B cell (primary cell): ENCODE data around the gene INPP5J. TPM values are rescaled to one million over a fixed set of nuclear protein-coding genes. Genes with fewer than 3 reads are reported as not detected.
"Not testable (repeated sequence)": the region's sequence is repeated elsewhere in the genome, so short reads cannot be mapped to it uniquely, and the experiment has no call there.

Experiments used
- ATAC-seq: fragments of 200-7000 bp; cut with Tn5 transposase; one replicate; pipeline ENCODE4 v1.10.0; 2021; ENCODE audit warnings: low read depth, mild to moderate bottlenecking, moderate number of reproducible peaks, moderate library complexity
- CTCF ChIA-PET: fragments of 350-600 bp; sonication (Branson Sonifier 250); formaldehyde crosslinking; loops from one replicate; lab custom pipeline; 2021; ENCODE audit warnings: antibody characterized with exemption, inconsistent platforms; lab: Charles Lee
- POLR2A ChIA-PET: fragments of 350-600 bp; sonication (Branson Sonifier 250); formaldehyde crosslinking; loops from one replicate; lab custom pipeline; 2021; ENCODE audit warnings: antibody characterized with exemption; lab: Charles Lee
- DNase-seq: peaks from one replicate; pipeline ENCODE4 v3.0.0; 2013
- H2AFZ ChIP-seq: 2 replicates; pipeline ENCODE4 v1.6.1; 2012; ENCODE audit warnings: mild to moderate bottlenecking, low read depth, low read length; ENCODE audit not compliant: insufficient read depth, poor library complexity, severe bottlenecking
- H3K27ac ChIP-seq, 2 donors: 1 replicate in 1 of 2; 2 replicates in 1 of 2; pipeline ENCODE4 v1.5.1; 2012 to 2013; ENCODE audit warnings: low read length in 2 of 2, mild to moderate bottlenecking in 2 of 2, moderate library complexity in 1 of 2
- H3K27me3 ChIP-seq, 4 experiments: fragments of 200-600 bp in 1 of 4; sonication (generic) in 1 of 4; replicated peaks in 1 of 4; 1 replicate in 2 of 4; 2 replicates in 2 of 4; pipeline versions ENCODE4 v1.6.1 to v1.7.0; 2013 to 2016; ENCODE audit warnings: low read length in 3 of 4, mild to moderate bottlenecking in 2 of 4, mixed read lengths in 1 of 4, moderate library complexity in 1 of 4; ENCODE audit not compliant: insufficient read depth in 4 of 4, control insufficient read depth in 3 of 4; ENCODE audit errors: control extremely low read depth in 1 of 4
- H3K36me3 ChIP-seq, 2 experiments: replicated peaks in 1 of 2; 1 replicate in 1 of 2; 2 replicates in 1 of 2; pipeline versions ENCODE4 v1.6.1 to v1.7.1; 2013; ENCODE audit warnings: low read length in 1 of 2; ENCODE audit not compliant: insufficient read depth in 2 of 2, control insufficient read depth in 1 of 2; ENCODE audit errors: control extremely low read depth in 1 of 2, extremely low read depth in 1 of 2
- H3K4me1 ChIP-seq, 2 donors: fragments of 200-600 bp in 1 of 2; sonication (generic) in 1 of 2; 1 replicate in 1 of 2; 2 replicates in 1 of 2; pipeline versions ENCODE4 v1.5.1 to v1.6.1; 2013 to 2017; ENCODE audit warnings: low read length in 2 of 2; ENCODE audit not compliant: control insufficient read depth in 2 of 2, insufficient read depth in 2 of 2
- H3K4me2 ChIP-seq: replicated peaks from 2 replicates; pipeline ENCODE3; 2012; ENCODE audit warnings: mild to moderate bottlenecking, low read depth, low read length; ENCODE audit not compliant: poor library complexity, severe bottlenecking
- H3K4me3 ChIP-seq, 5 experiments: fragments of 200-600 bp in 1 of 5; sonication (generic) in 1 of 5; 1 replicate in 3 of 5; 2 replicates in 2 of 5; pipeline versions ENCODE4 v1.5.1 to v1.7.0; 2011 to 2016; ENCODE audit warnings: low read length in 4 of 5, mild to moderate bottlenecking in 4 of 5, low read depth in 2 of 5, control low read depth in 1 of 5, moderate library complexity in 1 of 5; ENCODE audit not compliant: insufficient read depth in 1 of 5; ENCODE audit errors: control extremely low read depth in 1 of 5, extremely low read depth in 1 of 5
- H3K79me2 ChIP-seq: fragments of 200-600 bp; sonication (generic); one replicate; pipeline ENCODE4 v1.6.0; 2016; ENCODE audit warnings: low read length; ENCODE audit not compliant: control insufficient read depth, insufficient read depth
- H3K9ac ChIP-seq: fragments of 200-600 bp; sonication (generic); 2 replicates; pipeline ENCODE4 v1.6.1; 2017; ENCODE audit warnings: mild to moderate bottlenecking, low read length, moderate library complexity
- H3K9me3 ChIP-seq, 3 donors: one replicate each; pipeline versions ENCODE4 v1.6.1 to v1.7.1; 2013; ENCODE audit warnings: low read length in 2 of 3; ENCODE audit not compliant: control insufficient read depth in 2 of 3, insufficient read depth in 1 of 3; ENCODE audit errors: control extremely low read depth in 1 of 3
- H4K20me1 ChIP-seq: 2 replicates; pipeline ENCODE4 v1.6.0; 2012; ENCODE audit warnings: mild to moderate bottlenecking, low read length; ENCODE audit not compliant: insufficient read depth, control insufficient read depth, poor library complexity, severe bottlenecking
- H3K27ac Mint-ChIP-seq: one replicate; pipeline ENCODE4 v1.8.0; 2021; ENCODE audit warnings: mixed read lengths
- H3K27me3 Mint-ChIP-seq: one replicate; pipeline ENCODE4 v1.8.0; 2021; ENCODE audit warnings: mixed read lengths
- H3K4me1 Mint-ChIP-seq: one replicate; pipeline ENCODE4 v1.8.0; 2021; ENCODE audit warnings: mixed read lengths
- H3K4me3 Mint-ChIP-seq: one replicate; pipeline ENCODE4 v1.8.0; 2021; ENCODE audit warnings: mixed read lengths
- H3K9me3 Mint-ChIP-seq: one replicate; pipeline ENCODE4 v1.8.0; 2022; ENCODE audit warnings: mixed read lengths; ENCODE audit not compliant: insufficient read depth
- CTCF ChIP-seq: fragments of 200-600 bp; IDR thresholded peaks from one replicate; pipeline ENCODE4 v1.8.0; 2022; ENCODE audit warnings: antibody characterized with exemption, mild to moderate bottlenecking
- EZH2 ChIP-seq: IDR thresholded peaks from 2 replicates; pipeline ENCODE4 v1.6.1; 2012; ENCODE audit warnings: borderline replicate concordance, low read depth, mild to moderate bottlenecking, moderate library complexity, low read length; ENCODE audit not compliant: insufficient read depth, poor library complexity, severe bottlenecking
- WGBS: methylation state at CpG from one replicate; pipeline ENCODE4 v1.1.5; 2013; ENCODE audit warnings: missing lambda C conversion rate; ENCODE audit not compliant: insufficient coverage; 5-methylcytosine and 5-hydroxymethylcytosine counted together
- intact Hi-C: fragments of 100-400 bp; cut with micrococcal nuclease; formaldehyde crosslinking; loops from one replicate; pipeline ENCODE4 v1.10.0; 2022
- polyA minus RNA-seq: library from RNA; depleted of rRNA, polyadenylated mRNA; stranded (reverse); fragments of >200 nt; gene quantifications from 2 replicates; pipeline ENCODE4 v1.2.3, GENCODE V29; 2012
- polyA plus RNA-seq: library from polyadenylated mRNA; depleted of rRNA; stranded (reverse); fragments of >200 nt; gene quantifications from 2 replicates; pipeline ENCODE4 v1.2.3, GENCODE V29; 2012
- total RNA-seq, 2 donors: library from RNA; stranded (reverse); fragments of 120-200 nt in 1 of 2; gene quantifications; 1 replicate in 1 of 2; 2 replicates in 1 of 2; pipeline versions ENCODE4 v1.2.3 to v1.2.4, GENCODE V29; 2013 to 2022

INPP5J gene
- total RNA-seq (0.29 and 0.52 TPM in 2 replicates), polyA plus RNA-seq (0.07 and 0.42 TPM in 2 replicates), polyA minus RNA-seq (not detected in 2 replicates)
- total RNA-seq (2013), result 0.09 TPM

- no peaks in the 10 kb centered on the region for H3K36me3 ChIP-seq
- H3K4me1 ChIP-seq, result peaks cover 5 to 12% of the 10 kb centered on the region in 2 donors
- ChIA-PET CTCF (no interaction called here), POLR2A (no interaction called here)
- H3K27ac ChIP-seq, result no peak within 1 kb of the TSS
- H3K79me2 ChIP-seq, result no peaks in the 10 kb centered on the region
- Mint-ChIP-seq H3K9me3 (no peaks in the 10 kb centered on the region), H3K27me3 (no peaks in the 10 kb centered on the region), H3K4me1 (peaks cover 6% of the 10 kb centered on the region), H3K27ac (no peak within 1 kb of the TSS), H3K4me3 (no peak within 1 kb of the TSS)
- TF ChIP-seq EZH2 (no peak), CTCF (no peak)
- H3K4me2 ChIP-seq, result no peak within 1 kb of the TSS
- peaks cover 0 to 12% (median 0%) of the 10 kb centered on the region in 4 experiments for H3K27me3 ChIP-seq
- no peaks in the 10 kb centered on the region for H4K20me1 ChIP-seq
- no peak within 1 kb of the TSS for H3K9ac ChIP-seq
- H3K9me3 ChIP-seq, result peaks cover 0 to 9% (median 0%) of the 10 kb centered on the region in 3 donors
- ATAC-seq (no peak), DNase-seq (no peak)
- H2AFZ ChIP-seq, result no peak within 1 kb of the TSS
- intact Hi-C loops, result no loop called here
- H3K4me3 ChIP-seq, result no peak within 1 kb of the TSS
- WGBS, result 87% methylated on average over 9 of the region's 10 CpGs
Observed at GRCh38 chr22:31122532-31123291, at the start of gene INPP5J. Gene INPP5J (plus strand): TSS chr22:31122966. CDS start chr22:31123015, 49 bp downstream.

GRCh38 chr22:31073125-31073524, 49.6 kb upstream of the INPP5J start:
- H3K27ac ChIP-seq, H4K20me1 ChIP-seq, DNase-seq, POLR2A ChIA-PET, CTCF ChIA-PET, H3K27me3 Mint-ChIP-seq, H3K4me3 Mint-ChIP-seq, H2AFZ ChIP-seq, H3K4me1 ChIP-seq, H3K36me3 ChIP-seq, H3K4me3 ChIP-seq, H3K79me2 ChIP-seq, H3K27ac Mint-ChIP-seq, H3K4me2 ChIP-seq, H3K27me3 ChIP-seq, ATAC-seq, H3K9me3 Mint-ChIP-seq, H3K9ac ChIP-seq, H3K9me3 ChIP-seq, H3K4me1 Mint-ChIP-seq, intact Hi-C loops: not testable (repeated sequence)
- 69% methylated on average over 5 of the region's 9 CpGs for WGBS

- ATAC-seq, H3K27ac Mint-ChIP-seq, intact Hi-C loops, H4K20me1 ChIP-seq, H3K9ac ChIP-seq, H3K9me3 ChIP-seq, H3K4me1 ChIP-seq, H3K9me3 Mint-ChIP-seq, H3K4me3 Mint-ChIP-seq, H3K4me3 ChIP-seq, POLR2A ChIA-PET, H3K27me3 Mint-ChIP-seq, CTCF ChIA-PET, H2AFZ ChIP-seq, DNase-seq, H3K27ac ChIP-seq, H3K4me1 Mint-ChIP-seq, H3K4me2 ChIP-seq, H3K79me2 ChIP-seq, H3K27me3 ChIP-seq, H3K36me3 ChIP-seq: not testable (repeated sequence)
- 90% methylated on average over 4 of the region's 5 CpGs for WGBS
Observed at GRCh38 chr22:31073545-31074145, 49.1 kb upstream of the INPP5J start.
